GM21360 (cell line): ENCODE data around the gene PRXL2A.

Experiments used
- ATAC-seq: cut with Tn5 transposase; IDR thresholded peaks from one replicate; pipeline ENCODE4 v1.9.1; 2021; ENCODE audit warnings: mild to moderate bottlenecking, moderate library complexity; ENCODE audit not compliant: unreplicated experiment

Gene PRXL2A

DNA sequence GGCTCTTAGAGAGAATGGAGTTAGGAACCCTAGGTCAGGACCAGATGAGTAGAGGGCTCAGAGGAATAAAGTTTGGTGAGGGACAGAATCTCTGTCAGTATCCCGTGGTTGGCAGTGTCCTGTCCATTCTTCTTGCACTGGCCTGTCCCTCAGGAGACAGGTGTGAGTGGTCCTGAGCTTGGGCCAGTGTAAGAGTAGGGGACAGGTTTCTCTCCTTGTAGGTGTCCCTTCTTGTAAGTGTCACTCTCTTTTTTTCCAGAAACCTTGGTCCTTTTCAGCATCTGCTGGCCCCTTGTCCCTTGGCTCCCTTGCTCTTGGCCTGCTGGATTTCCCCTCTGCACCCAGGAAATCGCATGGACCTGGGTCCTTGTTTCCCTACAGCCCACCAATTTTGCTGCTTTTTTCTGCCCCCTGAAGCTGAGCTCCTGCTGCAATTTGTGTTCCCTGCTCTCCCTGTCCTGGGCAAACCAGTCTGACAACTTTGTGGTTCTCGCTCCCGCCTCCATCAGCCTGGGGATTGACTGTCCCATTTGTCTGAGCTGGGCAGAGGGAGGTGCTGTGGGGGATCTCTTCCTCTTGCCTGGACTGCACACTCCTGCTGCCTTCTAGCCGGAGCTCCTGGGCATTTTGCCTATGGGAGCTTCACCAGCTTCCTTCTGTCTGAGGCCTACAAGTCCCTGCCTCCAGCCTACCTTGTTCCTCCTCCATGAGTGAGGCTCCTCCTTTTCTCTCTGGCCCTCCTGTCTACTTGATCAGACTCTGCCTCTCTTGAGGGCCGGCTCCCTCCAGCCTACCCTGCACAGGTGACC lies 52.3 kb downstream of the PRXL2A start:
- no peak for ATAC-seq

DNA sequence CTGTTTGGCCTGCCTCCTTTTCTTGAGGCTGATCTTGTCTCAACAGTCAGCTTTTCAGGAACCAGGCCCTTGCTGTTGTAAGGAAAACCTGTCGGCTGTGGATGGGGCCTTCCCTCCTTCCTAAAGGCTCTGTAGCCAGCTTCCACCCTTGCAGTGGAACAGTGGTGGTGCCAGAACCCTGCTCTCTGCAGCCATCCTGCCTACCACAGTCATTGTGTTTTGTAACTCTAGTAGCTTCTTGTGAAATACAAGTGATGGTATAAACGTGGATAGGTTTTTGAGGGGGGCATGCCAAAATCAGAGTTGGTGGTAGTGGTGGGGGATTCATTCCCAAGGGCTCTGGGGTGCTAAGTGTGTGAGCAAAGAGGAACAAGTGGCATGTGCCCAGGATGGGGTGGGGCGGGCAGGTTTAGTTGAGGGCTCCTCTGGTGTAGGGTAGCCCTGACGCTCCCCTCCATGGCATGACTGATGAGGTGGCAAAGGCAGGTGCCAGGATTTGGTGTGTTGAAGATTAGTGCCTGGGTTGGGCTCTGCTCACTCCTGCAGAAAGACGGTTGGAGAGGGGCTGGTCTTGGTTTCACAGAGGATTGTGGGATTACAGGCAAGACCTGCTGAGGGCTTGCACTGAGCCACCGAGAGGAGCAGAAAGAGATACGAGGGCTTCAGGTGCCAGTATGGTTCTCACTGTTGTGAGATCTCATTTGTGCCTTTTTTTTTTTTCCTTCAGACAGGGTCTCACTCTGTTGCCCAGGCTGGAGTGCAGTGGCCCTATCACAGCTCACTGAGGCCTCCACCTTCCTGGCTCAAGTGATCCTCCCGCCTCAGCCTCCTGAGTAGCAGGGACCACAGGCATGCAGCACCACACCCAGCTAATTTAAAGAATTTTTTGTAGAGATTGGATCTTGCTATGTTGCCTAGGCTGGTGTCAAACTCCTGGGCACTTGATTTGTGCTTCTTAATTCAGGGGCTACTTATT lies 53.1 kb downstream of the PRXL2A start:
- no peak for ATAC-seq

DNA sequence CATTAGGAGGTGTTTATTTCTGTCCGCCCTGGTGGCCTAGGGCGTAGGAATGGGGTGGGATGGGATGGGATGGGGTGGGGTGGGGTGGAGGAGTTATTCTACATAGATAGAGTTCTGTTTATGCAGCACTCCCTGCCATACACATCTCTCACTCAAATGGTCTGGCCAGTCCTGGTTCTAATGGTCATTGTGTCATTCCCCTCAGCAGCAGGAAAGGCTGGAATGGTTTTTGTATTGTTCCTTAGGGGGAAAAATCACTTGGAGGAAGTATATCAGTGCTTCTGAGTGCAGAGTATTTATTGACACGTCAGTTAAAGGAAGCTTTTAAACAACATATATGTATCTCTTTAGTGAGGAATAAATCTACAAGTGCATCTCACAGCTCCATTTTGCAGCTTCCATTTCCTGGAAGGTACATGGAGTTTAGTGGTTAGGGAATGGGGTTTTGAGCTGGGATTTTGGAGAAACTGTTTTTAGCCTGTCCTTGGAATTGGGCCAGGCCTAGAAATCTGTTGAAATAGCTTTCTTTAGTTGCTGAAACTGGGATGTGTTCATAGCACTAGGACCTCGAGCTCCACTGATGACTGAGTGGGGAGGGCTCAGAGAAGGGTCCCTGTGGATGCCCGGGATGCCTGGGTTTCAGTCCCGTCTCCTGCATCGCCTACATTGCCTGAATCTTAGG lies 54.1 kb downstream of the PRXL2A start:
- ATAC-seq: no peak

DNA sequence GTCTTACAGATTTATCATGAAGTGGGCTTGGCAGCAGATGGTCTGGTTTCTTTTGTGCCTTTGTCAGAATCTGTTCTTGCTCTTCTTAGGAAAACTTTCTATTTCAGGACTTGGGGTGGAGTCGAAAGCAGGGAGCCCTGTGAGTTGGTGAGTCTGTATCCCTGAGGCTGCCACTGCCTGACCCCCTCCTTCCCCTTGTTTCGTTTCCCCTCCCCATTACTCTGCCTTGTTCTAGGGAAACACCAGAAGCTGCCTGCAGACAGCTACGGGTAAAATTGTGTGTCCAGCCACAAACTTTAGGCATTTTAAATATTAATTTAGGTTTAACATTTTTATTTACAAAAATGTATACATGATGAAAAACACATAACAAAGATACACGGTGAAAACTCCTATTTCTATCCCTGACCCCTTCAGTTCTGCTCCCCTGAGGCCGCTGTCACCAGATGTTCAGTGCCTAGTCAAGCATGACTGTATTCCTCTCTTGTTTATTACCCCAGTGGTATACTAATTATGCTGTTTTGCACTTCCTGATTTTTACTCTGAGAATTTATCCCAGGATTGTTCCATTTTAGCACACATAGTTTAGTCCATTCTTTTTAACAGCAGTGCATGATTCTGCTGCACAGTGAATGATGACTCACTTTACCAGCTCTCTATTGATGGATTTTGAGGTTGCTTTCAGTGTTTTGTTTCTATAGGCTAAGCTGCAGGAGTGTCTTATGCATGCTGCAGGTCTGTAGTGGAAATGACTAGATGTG lies 54.8 kb downstream of the PRXL2A start:
- ATAC-seq: no peak

DNA sequence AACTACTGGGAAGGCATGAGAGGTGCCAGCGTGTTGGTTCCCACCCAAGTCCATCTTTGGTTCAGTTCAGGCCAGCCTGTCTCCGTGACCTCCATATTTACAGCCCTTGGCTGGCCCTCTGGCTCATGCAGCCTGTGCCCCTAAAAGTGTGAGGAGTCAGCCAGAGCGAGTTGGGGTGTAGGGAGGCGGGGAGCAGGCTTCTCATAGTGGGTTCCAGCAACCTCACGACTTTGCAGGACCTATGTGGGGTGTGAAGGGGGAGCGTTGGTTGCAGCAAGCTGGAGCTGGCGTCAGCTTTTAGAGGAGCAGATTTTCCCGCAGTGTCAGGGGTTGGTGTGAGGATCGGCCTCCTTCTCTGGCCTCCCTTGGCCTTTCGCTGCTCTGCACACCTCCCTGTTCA lies 55.5 kb downstream of the PRXL2A start:
- no peak for ATAC-seq

DNA sequence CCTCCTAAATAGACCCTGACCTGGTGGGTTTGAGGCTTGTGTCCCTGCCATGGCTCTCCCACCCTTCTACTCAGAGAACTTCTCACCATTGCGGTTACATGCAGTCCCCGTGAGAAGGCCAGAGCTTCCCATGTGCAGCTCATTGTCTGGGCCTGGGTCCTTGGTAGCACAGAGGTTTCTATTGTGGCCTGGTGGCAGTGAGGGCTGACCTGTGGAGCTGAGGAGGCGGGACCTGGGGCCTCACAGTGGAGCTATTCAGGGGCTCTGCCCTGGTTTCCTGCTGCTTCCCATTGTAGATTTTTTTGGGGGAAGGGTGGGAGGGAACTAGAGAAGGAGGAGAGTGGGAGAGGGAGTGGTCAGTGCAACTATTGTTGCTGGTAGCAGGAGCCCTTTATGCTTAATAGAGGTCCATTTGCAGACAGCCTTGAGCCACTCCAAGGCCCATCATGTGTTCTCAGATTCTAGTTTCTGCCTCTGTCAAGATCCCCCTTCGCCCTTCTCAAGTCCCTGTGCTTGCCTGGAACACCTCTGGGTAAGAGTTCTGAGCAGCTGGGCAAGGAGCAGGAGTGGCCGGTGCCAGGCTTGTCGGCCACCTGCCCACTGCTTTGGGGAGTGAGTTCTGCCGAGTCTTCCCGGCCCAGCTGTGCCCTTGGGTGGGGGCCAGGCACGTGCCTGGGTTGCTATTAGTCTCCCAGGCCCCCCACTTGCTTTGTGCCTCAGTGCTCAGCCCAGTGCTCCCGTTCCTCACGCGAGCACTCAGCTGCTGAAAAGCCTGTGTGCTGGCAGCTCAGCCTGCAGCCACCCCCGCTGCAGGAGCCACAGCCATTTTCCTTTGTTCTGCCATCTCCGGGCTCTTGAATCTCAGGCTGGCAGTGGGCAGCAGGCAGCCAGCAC lies 56.5 kb downstream of the PRXL2A start:
- no peak for ATAC-seq

DNA sequence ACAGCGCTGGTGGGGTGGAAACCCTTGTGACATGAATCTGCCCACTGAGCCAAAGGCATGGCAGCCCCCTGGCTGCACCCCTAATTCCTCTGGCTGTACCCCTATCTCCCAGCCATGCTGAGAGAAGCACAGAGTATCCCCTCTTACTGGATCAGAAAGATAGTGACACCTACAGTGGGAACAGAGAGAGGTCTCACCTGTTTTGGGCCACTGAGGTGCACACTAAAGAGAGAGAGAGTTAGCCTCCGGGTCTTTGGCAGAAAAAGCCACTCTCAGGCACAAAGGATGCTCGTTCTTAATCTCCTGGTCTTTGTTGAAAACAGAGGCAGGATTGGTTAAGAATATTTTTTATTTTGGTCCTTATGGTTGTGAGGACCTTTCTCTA lies 57.1 kb downstream of the PRXL2A start:
- ATAC-seq: no peak

DNA sequence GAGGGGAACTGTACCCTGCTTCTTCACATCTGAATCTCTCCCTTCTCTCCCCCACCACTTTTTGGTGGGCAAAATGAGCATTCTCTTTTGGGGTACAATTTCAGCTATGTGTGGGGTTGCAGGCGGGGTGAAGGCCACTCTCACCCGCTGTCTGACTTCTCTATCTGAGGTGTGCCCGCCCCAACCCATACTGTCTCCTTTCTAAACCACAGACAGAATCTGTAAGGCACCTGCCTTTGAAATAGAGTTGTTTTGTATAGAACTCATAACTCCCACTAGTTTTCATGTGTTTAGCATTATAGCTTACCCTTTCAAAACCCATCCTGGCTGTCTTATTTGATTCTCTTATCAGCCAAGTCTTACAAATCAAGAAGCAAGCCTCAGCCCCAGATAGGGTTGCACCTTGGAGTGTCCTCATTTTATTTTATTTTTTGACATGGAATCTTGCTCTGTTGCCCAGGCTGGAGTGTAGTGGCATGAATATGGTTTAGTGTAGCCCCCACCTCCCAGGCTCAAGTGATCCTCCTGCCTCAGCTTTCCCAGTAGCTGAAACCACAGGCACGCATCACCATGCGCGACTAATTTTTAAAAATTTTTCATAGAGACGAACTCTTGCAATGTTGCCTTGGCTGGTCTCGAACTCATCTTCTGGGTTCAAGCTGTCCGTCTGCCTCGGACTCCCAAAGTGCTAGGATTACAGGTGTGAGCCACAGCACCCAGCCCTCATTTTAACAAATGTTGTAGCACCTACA lies 57.7 kb downstream of the PRXL2A start:
- no peak for ATAC-seq

DNA sequence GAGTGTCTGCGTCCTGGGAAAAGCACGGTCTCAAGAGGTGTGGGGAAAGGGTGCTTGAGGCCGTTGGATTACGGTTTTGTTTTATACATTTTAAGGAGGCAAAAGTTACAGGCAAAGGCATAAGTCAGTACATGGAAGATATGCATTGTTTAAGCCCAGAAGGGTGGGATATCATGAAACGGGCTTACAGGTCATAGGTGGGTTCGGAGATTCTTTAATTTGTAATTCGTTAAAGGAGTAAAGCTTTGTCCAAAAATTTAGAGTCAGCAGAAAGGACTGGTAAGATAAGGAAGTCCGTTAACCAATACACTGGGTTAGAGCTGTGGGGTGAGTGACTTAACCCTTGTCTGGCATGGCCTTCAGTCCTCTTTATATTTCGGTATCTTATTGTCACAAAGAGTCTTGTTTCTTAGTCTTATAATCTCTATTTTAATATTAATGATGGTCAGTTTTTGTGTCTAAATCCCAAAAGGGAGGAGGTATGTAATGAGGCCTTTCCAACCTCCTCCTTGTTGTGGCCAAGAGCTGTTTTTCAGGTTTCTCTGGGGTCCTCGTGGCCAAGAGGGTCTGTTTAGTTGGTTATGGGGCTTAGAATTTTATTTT lies 58.5 kb downstream of the PRXL2A start:
- no peak for ATAC-seq

DNA sequence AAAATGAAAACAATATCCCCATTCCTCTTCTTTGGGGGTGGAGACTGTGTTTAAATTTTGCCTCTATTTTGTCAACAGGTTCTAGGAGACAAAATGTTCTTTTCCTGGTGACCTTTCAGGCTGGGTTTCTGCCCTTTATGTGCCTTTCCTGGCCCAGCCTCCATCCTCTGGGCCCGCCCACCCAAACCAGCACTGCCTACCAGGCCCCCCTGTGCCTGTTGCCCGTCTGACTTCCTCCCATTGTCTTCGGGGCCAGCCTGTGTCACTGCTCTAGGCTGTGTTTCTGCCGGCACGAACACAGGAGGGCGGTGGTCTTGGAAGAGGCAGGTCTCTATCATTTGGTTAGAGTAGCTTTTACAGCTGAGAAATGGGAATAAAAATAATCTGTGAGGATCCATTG lies 59.7 kb downstream of the PRXL2A start:
- no peak for ATAC-seq

DNA sequence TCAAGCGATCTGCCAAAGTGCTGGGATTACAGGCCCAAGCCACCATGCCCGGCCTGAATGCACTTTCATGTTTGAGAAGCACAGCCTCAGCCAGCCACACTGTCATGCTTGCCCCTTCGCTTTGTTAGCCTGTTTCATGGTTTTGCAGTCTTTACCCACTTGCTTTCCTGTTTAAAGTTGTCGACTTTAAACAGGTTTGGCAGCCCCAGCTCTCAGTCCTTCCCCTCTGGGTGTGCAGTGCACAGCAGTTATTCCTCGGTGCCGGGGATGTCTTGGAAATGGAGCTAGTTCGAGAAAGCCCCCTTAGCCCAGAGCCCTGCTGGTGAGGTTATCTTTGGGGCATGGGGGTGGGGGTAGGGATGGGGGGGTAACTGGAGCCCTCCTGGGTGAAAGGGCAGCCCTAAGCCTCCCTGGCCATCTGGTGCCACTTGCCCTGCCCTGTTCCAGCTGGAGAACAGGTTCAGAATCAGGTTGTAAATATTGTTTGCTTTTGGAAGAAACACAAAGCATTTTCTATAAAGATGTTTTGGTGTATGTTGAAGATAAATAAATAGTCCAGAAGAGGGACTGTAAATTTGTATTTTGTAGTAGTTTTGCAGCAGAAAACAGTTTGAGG lies 60.6 kb downstream of the PRXL2A start:
- ATAC-seq: no peak

DNA sequence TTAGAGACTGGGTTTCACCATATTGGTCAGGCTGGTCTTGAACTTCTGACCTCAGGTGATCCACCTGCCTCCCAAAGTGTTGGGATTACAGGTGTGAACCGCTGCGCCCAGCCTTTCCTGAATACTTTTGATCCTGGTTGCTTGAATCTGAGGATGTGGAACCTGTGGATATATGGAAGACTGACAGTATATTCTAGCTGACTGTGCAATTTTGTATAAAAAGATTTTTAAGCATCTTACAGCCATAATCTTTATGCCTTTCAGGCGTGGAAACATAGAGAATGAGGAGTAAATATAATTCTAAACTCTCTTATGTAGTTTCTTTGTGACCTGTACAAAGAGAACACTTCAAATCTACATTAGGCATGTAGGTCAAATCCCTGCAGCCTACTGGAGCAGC lies 61.9 kb downstream of the PRXL2A start:
- no peak for ATAC-seq

DNA sequence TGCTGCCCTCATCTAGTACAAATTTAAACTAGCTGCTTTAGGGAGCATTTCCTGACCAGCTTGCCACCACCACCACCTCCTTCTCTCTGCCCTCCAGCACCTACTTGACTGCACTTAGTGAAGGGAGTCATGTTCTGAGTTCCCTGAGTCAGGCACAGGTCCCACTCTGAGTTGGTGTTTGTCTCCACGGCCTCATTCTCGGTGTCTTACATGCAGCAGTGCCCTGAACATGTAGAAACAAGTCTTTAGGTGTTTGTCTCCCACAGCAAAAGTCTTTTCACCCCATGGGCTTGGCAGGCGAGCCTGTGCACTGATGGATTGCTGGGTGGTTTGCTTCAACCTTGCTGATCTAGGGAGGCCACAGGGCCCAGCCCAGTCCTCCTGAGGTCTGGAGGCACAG lies 62.6 kb downstream of the PRXL2A start:
- ATAC-seq: no peak

DNA sequence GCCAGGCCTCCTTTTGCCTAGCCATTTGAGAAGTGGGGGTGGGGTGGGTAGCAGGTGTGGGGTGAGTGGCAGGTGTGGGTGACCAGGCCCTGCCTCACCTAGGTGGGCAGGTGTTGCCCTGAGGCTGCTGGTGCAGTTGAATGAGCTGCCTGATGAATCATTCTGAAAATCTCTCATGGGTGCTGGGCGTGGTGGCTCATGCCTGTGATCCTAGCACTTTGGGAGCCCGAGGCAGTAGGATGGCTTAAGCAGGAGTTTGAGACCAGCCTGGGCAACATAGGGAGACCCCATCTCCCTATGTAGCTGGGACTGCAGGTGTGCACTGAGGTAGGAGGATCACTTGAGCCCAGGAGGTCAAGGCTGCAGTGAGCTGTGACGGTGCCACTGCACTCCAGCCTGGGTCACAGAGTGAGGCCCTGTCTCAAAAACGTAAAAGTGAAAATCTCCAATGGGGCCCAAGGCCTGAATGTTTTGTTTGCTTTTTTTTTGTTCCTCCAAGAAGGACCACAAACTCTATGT lies 63.4 kb downstream of the PRXL2A start:
- ATAC-seq: peak; percentile 43

DNA sequence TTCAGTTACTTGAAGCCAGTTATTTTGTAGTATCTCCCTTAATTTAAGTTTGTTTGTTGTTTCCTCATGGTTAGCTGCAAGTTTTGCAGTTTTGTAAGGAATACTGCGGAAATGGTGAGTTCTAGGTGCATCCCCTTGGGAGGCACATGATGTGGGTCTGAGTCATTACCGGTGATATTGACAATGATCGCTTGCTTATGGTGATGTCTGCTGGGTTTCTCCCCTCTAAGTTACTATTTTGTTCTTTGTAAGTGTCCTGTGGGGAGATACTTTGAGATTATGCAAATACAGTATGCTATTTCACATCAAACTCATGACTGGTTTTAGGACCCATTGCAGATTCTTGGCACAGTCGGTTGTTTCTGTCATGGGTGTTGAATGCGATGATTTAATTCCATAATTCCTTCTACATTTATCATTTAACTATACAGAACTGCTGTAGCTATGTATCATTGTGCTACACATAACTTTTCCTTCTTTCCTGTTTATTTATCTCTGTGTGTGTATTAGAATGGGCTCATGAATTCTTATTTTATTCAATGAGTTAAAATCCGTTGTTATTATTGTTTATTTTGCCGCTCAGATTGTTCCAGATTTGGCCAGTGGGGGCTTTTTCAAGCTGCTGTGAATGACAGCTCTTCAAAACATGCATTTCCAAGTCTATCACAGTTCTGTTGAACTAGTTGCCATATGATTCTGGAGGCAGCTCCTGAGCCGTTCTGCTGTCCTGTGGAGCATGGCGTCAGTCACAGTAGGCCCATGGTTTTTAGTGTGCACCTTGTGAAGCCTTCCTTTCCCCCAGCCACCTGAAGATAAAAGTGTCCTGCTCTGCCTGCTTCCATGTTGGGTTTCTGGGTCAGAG lies 64.1 kb downstream of the PRXL2A start:
- ATAC-seq: peak; percentile 90

DNA sequence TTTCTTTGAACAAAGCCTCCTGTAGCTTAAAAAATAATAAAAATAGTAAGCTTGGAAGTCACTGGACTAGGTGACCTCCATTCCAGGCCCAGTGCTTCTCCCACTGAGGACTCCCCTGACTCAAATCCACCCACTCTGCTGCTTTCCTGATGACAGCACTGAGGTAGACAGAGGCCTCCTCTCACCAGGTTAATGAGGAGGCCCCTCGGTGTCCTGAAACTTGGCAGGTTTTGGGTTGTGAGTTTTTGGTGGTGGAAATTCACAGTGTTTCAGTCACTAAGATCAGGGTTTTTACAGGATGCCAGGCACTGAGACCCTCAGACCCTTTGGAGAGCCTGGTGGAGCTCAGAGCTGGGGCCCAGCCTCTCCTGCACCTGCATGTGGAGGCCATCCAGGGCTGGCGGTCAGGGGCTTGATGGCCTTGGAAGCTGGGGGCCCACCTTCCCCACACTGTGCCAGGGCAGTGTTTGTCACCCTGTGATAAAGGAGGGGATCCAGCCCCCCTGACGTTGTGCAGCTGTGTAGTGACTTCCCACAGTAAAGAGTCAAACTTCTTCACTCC lies 64.8 kb downstream of the PRXL2A start:
- no peak for ATAC-seq
